NCI-H1092 treated with DMSO at 0.1 percent for 48 hours (cell line): ENCODE results near the gene INHBB.

Source experiments
- DNase-seq: peaks from one replicate; lab custom pipeline; 2025; lab: John Stamatoyannopoulos, UW

INHBB gene

DNA sequence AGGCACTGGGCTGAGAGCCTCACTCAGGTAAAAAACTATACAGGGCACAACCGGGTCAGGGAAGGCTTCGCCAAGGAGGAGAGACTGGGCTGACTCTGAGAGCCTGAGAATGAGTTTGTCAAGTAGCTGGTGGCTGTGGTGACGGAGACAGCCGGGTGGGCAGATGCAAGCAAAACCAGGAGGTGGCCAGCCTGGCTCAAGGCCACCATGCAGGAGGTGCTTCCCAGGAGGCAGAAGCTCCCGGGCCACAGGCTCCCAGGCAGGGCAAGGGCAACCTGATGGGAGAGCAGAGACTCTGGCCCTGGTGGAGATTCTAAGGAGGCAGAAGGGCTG is 2.9 kb upstream of the INHBB start:
- DNase-seq = no peak

DNA sequence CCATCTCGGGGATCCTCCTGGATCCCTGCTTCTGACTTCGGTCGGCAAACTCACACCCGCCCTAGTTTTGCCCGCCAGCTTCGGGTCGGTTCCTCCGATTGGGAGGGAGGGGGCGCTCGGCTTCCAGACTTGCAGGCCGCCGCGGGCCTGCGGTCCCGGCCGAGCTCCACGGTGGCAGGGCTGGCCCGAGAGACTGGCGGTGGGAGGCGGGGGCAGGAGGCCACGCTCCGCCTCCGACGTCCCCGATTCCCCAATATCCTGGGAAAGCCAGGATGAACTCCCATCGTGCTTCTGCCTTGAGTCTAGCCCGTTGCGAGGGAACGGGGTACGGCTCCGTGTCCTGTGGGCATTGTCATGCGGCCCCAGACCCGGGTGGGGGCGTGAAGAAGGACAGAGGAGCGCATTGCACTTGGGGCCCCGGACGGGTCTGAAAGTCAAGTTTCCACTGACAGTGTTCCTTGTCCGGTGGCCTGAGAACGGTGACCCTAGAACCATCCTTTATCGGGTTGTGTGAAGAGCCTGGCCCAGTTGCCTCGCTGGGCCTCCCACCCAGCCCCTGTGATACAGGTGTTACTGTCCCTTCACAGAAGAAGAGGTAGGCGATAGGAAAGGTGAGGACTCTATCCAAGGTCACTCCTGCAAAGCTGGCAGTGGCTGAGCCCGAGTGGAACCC is 2.4 kb upstream of the INHBB start:
- peak; percentile 16 for DNase-seq

DNA sequence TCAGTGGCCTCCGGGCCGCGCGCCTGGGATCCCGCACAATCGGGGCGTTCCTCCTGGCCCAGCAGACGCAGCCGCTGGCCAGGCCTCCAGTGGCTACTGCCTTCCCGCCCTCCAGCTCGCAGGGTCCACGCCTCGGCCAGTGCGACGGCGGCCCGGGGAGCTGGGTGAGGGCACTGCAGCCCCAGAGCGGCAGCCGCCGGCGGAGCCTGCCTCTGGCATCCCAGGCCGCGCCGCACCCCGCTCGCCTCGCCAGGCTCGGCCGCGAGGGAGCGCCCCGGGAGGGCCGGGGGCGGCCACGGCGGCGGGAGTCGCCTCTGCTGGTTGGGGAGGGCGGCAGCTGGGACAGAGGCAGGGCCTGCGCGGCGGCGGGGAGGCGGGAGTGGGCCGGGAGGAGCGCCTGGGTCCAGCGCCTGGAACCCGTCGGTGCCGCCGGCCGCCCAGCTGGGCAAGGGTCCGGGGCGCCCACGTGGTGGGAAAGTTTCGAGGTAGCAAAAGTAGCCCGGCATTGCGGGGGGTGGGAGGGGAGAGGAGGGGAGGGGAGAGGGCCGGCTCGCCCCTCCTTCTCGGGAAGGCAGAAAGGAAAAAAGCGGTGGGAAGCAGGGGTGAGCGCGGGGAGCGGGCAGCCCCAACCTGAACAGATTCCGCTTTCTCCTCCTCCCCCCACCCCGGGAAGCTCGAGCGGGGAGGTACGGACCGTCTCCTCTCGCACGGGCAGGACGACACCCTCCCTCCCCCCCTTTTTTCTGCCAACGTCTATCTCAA is 1.5 kb upstream of the INHBB start:
- DNase-seq = peak; percentile 3

DNA sequence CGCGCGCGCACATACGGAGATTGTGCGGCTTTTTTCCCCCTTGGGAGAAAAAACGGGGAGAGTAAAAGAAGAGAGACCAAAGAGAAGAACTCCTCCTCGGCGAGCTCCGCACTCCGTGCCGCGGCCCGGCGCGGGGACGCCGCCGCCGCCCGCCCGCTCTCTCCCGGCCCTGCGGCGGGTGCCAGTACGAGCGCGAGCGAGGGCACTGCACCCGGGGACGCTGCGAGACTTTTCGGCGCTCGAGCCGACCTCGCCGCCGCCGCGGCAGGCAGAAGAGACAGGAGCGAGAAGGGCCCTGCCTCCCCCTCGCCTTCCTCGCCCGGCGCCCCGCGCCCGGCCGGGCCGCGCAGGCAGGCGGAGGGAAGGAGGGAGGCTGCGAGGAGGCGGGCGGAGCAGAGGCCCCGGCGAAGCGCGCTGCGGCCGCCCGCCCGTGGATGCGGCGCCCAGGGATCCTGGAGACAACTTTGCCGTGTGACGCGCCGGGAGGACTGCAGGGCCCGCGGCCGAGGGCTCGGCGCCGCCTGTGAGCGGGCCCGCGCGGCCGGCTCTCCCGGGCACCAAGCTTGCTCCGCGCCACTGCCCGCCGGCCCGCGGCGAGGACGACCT is 857 bp upstream of the INHBB start:
- peak; percentile 24 for DNase-seq

DNA sequence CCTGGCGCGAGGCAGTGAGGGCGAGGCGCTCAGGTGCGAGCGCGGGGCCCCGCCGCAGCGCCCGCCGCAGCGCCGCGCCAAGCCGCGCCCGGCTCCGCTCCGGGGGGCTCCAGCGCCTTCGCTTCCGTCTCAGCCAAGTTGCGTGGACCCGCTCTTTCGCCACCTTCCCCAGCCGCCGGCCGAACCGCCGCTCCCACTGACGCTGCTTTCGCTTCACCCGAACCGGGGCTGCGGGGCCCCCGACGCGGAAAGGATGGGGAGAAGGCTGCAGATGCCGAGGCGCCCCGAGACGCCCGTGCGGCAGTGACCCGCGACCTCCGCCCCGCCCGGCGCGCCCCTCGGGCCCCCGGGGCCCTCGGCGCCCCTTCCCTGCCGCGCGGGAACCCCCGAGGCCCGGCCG is 328 bp upstream of the INHBB start:
- no peak for DNase-seq

DNA sequence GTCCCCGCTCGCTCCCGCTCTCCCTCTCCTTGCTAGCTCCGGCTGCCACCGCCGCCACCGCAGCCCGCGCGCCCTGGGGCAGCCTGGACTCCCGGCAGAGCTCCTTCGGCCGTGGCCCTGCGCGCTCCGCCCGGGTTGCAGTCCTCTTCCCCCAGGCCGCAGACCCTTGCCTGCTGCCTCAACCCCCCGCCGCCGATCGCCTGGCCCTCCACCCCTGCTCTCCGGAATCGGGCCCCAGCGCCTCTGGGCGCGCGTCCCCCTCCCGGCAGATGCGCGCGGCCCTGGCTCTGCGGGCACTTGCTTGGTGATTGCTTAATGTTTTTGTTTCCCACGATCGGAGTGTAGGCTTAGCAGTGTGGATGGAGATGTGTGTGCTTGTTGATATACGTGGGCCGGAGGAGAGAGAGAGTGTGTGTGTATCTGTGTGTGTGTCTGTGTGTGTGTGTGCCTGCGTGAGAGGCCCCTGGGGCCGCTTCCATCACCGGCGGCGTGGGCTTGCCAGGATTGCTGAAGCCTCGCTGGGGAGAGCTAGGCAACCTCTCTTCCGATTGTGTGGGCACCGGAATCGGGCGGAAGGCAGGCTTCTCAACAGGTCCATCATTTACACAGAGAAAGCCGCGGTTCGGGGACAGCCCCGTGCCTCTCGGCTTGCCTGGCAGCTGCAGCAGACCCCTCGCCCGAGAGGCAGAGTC is 877 bp downstream of the INHBB start:
- peak; percentile 51 for DNase-seq

DNA sequence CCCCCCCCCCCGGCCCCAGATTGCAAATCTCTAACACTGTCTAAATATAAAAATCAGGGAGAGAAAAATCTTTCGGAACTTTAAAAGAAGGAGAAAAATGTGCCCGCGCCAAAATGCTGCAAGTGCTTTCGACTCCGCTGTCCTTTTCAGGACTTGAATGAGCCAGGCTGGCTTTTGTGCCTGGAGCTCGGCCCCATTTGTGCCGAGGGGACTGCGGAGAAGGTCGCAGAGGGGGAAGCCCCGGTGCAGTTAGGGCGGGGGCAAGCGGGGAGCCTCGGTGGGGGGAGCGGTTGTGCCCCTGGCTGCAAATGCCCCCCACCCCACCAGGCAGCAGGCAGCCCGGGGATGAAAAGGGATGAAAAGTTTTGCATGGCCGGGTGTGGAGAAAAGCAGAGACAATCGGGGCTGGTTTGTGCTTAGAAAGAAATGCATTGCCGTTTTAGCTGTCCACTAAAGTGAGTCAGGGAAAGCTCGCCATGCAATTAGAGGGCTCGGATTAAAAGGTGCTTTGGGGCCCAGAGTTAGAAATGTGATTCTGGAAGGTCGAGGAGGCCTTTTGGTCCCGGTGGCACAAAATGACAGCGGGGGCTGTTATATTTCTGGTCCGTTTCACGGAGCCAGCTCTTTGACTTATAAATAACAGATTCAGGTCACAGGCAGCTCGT is 1.6 kb downstream of the INHBB start:
- peak; percentile 29 for DNase-seq

DNA sequence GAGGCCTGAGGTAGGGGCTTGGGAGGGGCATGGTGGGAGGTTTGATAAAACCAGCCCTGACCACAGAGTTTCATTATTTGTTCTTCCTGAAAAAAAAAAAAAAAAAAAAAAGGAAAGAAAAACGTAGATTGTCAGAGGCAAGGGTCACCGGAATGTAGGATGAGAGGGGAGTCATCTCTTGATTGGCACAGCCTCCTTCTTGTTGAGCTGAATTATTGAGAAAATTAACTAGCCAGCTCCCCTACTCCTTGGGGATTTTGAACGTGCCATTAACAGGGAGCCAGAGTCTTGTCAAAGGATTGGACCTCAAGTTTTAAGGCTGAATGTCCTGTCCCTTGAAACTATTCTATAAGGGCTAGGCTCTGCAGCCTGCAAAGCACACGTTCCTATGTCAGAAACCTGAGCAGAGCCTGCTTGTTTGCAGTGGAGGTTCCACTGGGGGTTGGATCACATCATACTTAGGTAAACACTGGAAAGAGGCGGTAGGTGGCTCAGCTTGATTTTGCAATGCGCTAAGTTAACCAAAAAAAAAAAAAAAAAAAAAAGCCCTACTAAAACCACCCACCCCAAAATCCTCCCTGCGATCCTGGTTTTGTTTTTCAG is 2.3 kb downstream of the INHBB start:
- DNase-seq = peak; percentile 45

DNA sequence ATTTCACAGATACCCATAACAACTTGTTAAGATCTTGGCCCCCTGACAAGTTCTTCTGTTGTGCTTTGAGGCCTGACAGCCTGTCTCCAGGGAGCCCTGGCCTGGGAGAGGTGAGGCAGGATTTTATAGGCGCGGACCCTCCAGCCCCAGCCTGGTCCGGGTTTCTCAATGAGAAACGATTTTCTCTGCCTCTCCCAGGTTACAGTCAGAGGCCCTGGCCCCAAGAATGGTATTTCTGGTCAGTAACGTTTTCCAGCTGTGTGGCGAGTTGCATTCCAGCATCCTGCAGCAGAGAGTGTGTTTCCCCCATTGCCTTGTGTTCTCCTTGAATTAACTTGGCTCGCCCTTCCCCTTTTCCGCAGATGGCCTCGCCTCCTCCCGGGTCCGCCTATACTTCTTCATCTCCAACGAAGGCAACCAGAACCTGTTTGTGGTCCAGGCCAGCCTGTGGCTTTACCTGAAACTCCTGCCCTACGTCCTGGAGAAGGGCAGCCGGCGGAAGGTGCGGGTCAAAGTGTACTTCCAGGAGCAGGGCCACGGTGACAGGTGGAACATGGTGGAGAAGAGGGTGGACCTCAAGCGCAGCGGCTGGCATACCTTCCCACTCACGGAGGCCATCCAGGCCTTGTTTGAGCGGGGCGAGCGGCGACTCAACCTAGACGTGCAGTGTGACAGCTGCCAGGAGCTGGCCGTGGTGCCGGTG is 3.0 kb downstream of the INHBB start:
- no peak for DNase-seq

DNA sequence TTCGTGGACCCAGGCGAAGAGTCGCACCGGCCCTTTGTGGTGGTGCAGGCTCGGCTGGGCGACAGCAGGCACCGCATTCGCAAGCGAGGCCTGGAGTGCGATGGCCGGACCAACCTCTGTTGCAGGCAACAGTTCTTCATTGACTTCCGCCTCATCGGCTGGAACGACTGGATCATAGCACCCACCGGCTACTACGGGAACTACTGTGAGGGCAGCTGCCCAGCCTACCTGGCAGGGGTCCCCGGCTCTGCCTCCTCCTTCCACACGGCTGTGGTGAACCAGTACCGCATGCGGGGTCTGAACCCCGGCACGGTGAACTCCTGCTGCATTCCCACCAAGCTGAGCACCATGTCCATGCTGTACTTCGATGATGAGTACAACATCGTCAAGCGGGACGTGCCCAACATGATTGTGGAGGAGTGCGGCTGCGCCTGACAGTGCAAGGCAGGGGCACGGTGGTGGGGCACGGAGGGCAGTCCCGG is 3.5 kb downstream of the INHBB start:
- no peak for DNase-seq

DNA sequence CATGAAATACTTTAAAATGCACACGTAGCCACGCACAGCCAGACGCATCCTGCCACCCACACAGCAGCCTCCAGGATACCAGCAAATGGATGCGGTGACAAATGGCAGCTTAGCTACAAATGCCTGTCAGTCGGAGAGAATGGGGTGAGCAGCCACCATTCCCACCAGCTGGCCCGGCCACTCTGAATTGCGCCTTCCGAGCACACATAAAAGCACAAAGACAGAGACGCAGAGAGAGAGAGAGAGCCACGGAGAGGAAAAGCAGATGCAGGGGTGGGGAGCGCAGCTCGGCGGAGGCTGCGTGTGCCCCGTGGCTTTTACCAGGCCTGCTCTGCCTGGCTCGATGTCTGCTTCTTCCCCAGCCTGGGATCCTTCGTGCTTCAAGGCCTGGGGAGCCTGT is 4.1 kb downstream of the INHBB start:
- DNase-seq = no peak

DNA sequence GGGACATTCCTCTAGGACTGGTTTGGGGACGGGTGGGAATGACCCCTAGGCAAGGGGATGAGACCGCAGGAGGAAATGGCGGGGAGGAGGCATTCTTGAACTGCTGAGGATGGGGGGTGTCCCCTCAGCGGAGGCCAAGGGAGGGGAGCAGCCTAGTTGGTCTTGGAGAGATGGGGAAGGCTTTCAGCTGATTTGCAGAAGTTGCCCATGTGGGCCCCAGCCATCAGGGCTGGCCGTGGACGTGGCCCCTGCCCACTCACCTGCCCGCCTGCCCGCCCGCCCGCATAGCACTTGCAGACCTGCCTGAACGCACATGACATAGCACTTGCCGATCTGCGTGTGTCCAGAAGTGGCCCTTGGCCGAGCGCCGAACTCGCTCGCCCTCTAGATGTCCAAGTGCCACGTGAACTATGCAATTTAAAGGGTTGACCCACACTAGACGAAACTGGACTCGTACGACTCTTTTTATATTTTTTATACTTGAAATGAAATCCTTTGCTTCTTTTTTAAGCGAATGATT is 4.9 kb downstream of the INHBB start:
- no peak for DNase-seq

DNA sequence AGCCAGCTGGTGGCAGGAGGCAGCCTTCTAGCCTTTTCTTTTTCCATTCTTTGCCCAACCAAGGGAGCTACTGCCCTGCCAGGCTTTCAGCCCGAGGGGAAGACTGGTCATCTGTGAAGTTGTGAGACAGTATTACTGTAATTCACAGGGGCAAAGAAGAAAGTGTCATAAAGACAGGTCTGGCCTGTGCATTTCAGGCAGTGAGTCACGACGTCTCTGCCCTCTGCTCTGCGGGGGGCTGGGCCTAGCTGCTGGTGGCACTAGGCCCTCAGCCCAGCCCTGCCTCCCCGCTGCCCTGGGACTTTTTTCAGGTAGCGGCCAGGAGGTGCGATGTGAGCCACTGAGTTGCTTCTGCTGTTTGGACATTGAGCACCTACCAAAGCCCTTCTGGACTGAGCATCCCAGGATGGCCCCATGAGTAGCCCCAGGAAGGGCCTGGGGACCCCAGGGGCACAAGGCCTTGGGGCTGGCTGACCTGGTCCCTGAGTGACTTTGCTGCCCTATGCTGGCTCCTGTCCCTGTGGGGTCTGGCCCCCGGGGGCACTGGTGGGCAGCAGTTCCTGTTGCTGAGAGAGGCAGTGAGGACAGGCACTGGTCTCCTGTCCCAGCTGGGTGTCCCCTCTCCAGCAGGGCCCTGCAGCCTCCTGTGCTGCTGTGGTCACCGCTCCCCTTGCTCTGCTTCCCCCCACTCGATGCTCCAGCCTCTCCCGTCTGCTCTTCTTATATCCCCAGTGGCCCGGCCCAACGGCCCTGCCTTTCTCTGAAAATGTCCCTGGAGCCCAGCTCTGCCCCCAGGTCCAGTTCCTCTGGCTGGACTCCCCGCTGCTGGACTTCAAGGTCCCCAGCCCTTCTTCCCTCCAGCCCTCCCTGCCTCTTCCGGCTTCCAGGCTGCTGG is 7.0 kb downstream of the INHBB start:
- DNase-seq = no peak

DNA sequence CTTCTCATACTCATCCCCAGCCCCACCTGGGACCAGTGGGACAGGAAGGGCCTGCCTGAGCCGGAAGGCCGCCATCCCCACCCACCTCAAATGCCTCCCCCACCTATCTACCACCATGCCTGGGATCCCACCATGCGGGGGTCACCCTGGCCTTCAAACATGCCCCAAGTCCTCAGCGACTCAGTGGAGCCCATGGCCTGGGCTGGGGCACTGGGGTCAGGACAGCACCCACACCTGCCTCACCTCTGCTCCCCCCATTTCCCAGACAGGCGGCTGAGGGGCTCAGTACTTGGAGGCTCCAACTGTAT is 7.6 kb downstream of the INHBB start:
- no peak for DNase-seq

DNA sequence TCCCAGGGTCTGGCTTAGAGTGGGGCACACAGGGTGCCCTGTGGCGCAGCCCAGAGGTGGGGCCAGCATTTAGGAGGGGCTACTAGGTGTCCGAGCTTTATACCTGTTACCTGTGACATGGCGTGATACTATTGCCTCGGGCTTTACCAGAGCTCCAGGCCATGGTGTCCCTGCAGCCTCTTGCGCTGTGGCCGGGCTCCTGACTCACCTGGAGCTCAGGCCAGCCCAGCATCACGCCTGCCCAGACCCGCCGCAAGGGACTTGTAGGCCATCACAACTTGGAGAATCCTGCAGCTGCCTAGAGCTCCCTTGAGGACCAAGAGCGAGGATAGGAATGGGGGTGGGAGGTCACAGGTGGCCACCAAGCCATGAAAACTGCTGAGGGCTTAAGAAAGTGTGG is 8.0 kb downstream of the INHBB start:
- no peak for DNase-seq

DNA sequence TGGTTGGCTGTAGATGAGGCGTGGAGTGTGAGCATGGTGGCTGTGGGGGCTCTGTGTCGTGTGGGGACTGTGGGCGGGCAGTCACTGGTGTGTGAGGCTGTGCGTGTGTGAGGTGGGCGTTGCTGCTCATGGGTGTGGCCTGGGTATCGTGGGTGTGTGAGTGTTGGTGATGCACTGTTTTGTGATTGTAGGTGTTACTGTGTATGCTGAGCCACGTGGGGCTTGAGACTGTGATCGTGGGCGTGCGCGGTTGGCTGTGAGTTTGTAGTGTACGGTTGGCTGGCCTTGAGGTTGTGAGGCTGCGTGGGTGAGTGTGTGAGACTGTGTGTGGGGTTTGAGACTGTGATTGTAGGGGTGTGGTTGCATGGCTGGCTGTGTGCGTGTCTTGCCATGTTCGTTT is 8.5 kb downstream of the INHBB start:
- DNase-seq = no peak

DNA sequence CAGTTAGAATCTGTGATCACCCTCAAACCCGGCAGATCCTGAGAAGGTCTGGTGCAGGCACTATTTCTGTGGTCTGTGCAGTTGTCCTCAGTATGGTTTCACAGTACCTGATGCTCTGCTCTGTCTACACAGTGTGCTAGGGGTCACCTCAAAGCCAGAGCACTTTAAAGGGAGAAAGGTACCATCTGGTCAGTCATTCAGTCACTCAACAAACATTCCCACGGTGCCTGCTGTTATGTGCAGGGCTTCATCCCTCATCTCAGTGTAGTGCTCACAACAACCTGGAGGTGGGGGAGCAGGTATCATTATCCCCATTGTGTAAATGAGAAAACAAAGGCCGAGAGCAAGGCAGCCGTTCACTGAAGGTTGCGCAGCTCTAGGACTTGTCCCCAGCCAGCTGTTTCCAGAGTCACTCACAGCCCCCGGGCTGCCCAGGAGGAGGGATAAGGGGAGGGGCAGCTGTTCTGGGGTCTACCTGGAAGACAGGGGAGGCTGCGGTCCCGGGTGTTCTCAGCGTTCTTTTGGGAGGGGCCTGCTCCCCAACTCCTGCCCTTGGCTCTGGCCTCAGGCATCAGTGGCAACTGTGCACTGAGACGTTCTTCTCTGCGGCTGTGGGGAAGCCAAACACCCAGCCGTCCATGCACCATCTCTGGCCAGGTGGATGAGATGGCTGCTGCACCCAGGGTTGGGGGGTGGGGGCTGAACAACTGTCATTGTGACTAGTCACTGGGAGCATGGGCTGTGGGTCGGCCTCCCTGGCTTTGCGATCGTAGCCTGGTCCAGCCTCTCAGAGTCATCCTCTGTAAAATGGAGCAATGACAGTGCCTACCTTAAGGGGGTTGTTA is 9.2 kb downstream of the INHBB start:
- no peak for DNase-seq

DNA sequence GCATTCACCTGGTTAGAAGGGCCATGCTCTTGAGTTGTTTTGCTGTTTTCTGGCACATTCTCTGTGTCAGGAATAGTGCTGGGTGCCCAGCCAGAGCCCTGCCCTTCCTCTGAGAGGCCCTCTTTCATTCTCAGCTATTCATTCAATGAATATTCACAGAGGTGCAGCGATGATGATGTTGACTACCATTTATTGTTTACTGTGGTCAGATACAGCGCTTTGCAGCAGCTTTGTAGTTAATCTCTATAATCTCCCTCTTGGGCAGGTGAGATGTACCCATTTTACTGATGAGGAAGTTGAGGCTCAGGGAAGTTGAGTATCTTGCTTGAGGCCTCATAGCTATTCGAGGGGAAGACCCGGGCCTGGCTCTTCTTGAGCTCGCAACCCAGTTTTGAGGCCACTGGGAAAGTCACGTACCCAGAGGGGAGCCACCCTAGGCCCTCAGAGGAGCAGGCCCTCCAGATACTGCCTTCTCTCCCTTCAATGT is 9.9 kb downstream of the INHBB start:
- DNase-seq = no peak

DNA sequence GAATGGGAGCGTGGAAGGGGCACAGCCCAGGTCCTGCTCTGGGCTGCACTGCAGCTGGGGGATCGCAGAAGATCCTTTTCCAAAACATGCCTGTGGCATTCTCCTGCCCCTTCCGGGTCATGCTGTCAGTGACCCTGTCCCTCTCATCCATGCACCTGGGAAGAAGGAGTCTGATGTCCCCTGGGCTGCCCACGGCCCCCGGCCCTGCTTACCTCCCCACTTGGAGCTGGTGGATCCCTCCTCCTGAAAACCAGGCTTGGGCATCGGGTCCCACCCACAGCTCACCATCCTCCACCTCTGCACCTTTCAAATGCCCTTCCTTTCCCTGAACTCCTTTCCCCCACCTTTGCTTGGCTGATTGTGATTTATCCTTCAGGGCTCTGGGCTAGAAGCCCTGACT is 11.8 kb downstream of the INHBB start:
- no peak for DNase-seq
